Naive B cell (primary cell): ENCODE data around the gene BHLHA15. TPM values are rescaled to one million over a fixed set of nuclear protein-coding genes. Genes with fewer than 3 reads are reported as not detected.

Source experiments
- ATAC-seq, 2 donors: fragments of 150-1000 bp; cut with Tn5 transposase; 2 replicates each; pipeline ENCODE4 v1.10.0; 2021; ENCODE audit warnings: low read depth in 2 of 2, mild to moderate bottlenecking in 2 of 2, moderate library complexity in 2 of 2
- DNase-seq: peaks from one replicate; pipeline ENCODE4 v3.0.0; 2022
- H3K27ac Mint-ChIP-seq, 6 donors: one replicate each; pipeline ENCODE4 v1.8.0; 2020 to 2022; ENCODE audit warnings: mild to moderate bottlenecking in 6 of 6, mixed read lengths in 6 of 6, moderate library complexity in 5 of 6, inconsistent platforms in 2 of 6
- H3K27me3 Mint-ChIP-seq, 3 donors: one replicate each; pipeline ENCODE4 v1.8.0; 2021 to 2022; ENCODE audit warnings: mixed read lengths in 3 of 3, mild to moderate bottlenecking in 1 of 3
- H3K36me3 Mint-ChIP-seq, 2 donors: one replicate each; pipeline ENCODE4 v1.8.0; 2020 to 2022; ENCODE audit warnings: mixed read lengths in 2 of 2, inconsistent platforms in 1 of 2, mild to moderate bottlenecking in 1 of 2
- H3K4me1 Mint-ChIP-seq, 3 donors: one replicate each; pipeline ENCODE4 v1.8.0; 2020 to 2022; ENCODE audit warnings: mixed read lengths in 3 of 3, inconsistent platforms in 1 of 3, mild to moderate bottlenecking in 1 of 3, moderate library complexity in 1 of 3
- H3K4me3 Mint-ChIP-seq, 8 donors: one replicate each; pipeline ENCODE4 v1.8.0; 2020 to 2022; ENCODE audit warnings: mild to moderate bottlenecking in 8 of 8, mixed read lengths in 8 of 8, moderate library complexity in 8 of 8, inconsistent platforms in 2 of 8
- H3K9me3 Mint-ChIP-seq, 7 donors: one replicate each; pipeline ENCODE4 v1.8.0; 2020 to 2022; ENCODE audit warnings: mixed read lengths in 7 of 7, mild to moderate bottlenecking in 5 of 7, inconsistent platforms in 2 of 7, moderate library complexity in 1 of 7
- polyA plus RNA-seq, 6 donors: library from polyadenylated mRNA; unstranded; fragments of 300-500 nt; fragmentation: Illumina TruSeq; gene quantifications; one replicate each; pipeline ENCODE4 v1.2.3, GENCODE V29; 2021; ENCODE audit warnings: low read depth in 6 of 6

BHLHA15 gene
- polyA plus RNA-seq, 6 donors from 2014 or later, result 0.61 to 3.9 (median 1.7) TPM; not detected in 2

GRCh38 chr7:98251601-98252424, 40.6 kb downstream of the BHLHA15 start, which contains the start of gene TECPR1:
Gene TECPR1 (minus strand): TSS chr7:98252232. CDS start chr7:98246146, 6,086 bp downstream.
- Mint-ChIP-seq H3K4me1 (peaks cover 23 to 47% (median 40%) of the 10 kb centered on the region in 3 donors), H3K27ac (peak within 1 kb of the TSS; percentile 88 to 97 (median 96)), H3K9me3 (no peaks in the 10 kb centered on the region), H3K4me3 (peak within 1 kb of the TSS; percentile 91 to 98 (median 96)), H3K36me3 (peaks cover 0 to 5% of the 10 kb centered on the region in 2 donors), H3K27me3 (no peaks in the 10 kb centered on the region)
- DNase-seq (peak; percentile 91), ATAC-seq (peak; percentile 86 to 89)

- H3K36me3 Mint-ChIP-seq, result peaks cover 0 to 6% of the 10 kb centered on the region in 2 donors
- H3K27ac Mint-ChIP-seq, result peak overlapping the region; percentile 88 to 97 (median 96)
- peak overlapping the region; percentile 91 to 98 (median 96) for H3K4me3 Mint-ChIP-seq
- peaks cover 23 to 44% (median 42%) of the 10 kb centered on the region in 3 donors for H3K4me1 Mint-ChIP-seq
- no peaks in the 10 kb centered on the region for H3K9me3 Mint-ChIP-seq
- DNase-seq (no peak), ATAC-seq (peak; percentile 19 to 35)
- no peaks in the 10 kb centered on the region for H3K27me3 Mint-ChIP-seq
Observed at GRCh38 chr7:98252425-98253054, 41.3 kb downstream of the BHLHA15 start.

DNA sequence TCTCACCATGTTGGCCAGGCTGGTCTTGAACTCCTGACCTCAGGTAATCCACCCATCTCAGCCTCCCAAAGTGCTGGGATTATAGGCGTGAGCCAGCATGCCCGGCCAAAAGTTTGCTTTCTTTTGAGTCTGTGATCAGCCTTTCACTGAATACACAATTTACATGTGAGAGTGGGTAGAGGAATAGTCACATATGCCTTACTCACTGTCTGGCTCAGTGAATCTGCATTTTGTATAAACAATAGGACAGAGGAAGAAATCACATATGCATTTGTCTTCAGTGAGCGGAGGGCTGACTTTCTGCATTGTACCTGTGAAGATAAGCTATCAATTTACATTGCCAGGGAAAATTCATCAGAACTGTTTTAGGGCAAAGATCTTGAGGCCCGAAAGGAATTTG, 43.3 kb downstream of the BHLHA15 start:
- peaks cover 13 to 33% (median 32%) of the 10 kb centered on the region in 3 donors for H3K4me1 Mint-ChIP-seq
- DNase-seq (no peak), ATAC-seq (no peak)
- H3K9me3 Mint-ChIP-seq, result no peaks in the 10 kb centered on the region
- peak overlapping the region in 2 of 6 donors; percentile 15 to 43 for H3K27ac Mint-ChIP-seq
- peak overlapping the region in 1 of 8 donors; percentile 50 for H3K4me3 Mint-ChIP-seq
- H3K27me3 Mint-ChIP-seq, result no peaks in the 10 kb centered on the region
- peaks cover 0 to 6% of the 10 kb centered on the region in 2 donors for H3K36me3 Mint-ChIP-seq

DNA sequence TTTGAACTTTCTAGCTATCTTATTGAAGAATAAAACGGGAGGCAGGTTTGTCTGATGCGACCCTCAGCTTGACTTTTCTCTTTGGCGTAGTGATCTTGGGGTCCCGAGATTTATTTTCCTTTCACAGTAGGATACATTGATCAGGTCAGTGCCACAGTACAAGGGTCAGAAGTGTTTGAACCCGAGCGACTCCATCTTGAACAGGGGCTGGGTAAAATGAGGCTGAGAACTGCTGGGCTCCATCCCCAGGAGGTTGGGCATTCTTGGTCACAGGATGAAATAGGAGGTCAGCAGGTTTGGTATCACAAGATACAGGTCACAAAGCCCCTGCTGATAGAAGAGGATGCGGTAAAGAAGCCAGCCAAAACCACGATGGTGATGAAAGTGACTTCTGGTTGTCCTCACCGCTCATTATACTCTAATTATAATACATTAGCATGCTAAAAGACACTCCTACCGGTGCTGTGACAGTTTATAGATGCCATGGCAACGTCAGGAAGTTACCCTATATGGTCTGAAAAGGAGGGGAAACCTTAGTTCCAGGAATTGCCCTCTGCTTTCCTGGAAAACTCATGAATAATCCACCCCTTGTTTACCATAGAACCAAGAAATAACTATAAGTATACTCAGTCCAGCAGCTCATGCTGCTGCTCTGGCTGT, 43.8 kb downstream of the BHLHA15 start:
- Mint-ChIP-seq H3K27me3 (no peaks in the 10 kb centered on the region), H3K4me3 (peak overlapping the region in 3 of 8 donors; percentile 26 to 76 (median 30)), H3K9me3 (no peaks in the 10 kb centered on the region), H3K36me3 (peaks cover 0 to 6% of the 10 kb centered on the region in 2 donors), H3K27ac (peak overlapping the region in 3 of 6 donors; percentile 15 to 43 (median 18)), H3K4me1 (peaks cover 13 to 28% (median 27%) of the 10 kb centered on the region in 3 donors)
- no peak for ATAC-seq
- no peak for DNase-seq

DNA sequence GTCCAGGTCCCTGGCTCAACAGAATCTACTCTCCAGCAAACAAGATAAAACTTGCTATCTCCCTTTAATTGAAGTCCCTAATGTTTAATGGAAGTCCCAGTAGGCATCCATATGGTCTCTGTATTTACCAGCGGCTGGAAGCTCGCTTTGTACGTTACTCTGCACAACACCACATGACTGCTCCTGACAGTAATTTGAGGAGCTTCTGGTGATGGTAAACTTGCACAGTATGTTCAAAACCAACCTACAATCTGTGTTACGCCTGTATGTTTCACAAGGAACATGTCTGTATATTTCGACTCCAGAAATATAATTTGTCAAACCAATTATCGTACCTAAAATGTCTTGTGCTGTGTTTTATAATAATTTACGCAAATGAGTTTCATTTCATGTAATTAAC, 45.2 kb downstream of the BHLHA15 start:
- H3K36me3 Mint-ChIP-seq, result peaks cover 0 to 6% of the 10 kb centered on the region in 2 donors
- ATAC-seq (no peak), DNase-seq (no peak)
- H3K27ac Mint-ChIP-seq, result no peak overlapping the region
- H3K4me1 Mint-ChIP-seq, result peaks cover 4 to 16% (median 15%) of the 10 kb centered on the region in 3 donors
- H3K9me3 Mint-ChIP-seq, result peaks cover 0 to 2% (median 0%) of the 10 kb centered on the region in 7 donors
- no peaks in the 10 kb centered on the region for H3K27me3 Mint-ChIP-seq
- H3K4me3 Mint-ChIP-seq, result no peak overlapping the region

GRCh38 chr7:98257701-98258100, 46.5 kb downstream of the BHLHA15 start:
- H3K4me1 Mint-ChIP-seq, result peaks cover 0 to 9% (median 7%) of the 10 kb centered on the region in 3 donors
- no peak overlapping the region for H3K4me3 Mint-ChIP-seq
- ATAC-seq (no peak), DNase-seq (no peak)
- H3K27ac Mint-ChIP-seq, result no peak overlapping the region
- no peaks in the 10 kb centered on the region for H3K27me3 Mint-ChIP-seq
- H3K36me3 Mint-ChIP-seq, result peaks cover 0 to 6% of the 10 kb centered on the region in 2 donors
- peaks cover 0 to 7% (median 1%) of the 10 kb centered on the region in 7 donors for H3K9me3 Mint-ChIP-seq

Other genes with a start within 250 kb of the BHLHA15 start
- gene OCM2, start 221.2 kb upstream of the BHLHA15 start, polyA plus RNA-seq, result not detected
- gene LMTK2, start 104.6 kb upstream of the BHLHA15 start, polyA plus RNA-seq, result 1 to 10 TPM; 1.4 to 3.5 (median 2.0) TPM
- gene TECPR1, start 40.8 kb downstream of the BHLHA15 start, polyA plus RNA-seq, result 10 to 100 TPM in 5 of 6 donors, 1 to 10 TPM in 1; 6.5 to 23.8 (median 12.4) TPM
- 10 to 100 TPM; 12.1 to 21.6 (median 17.2) TPM for gene BRI3, start 70.2 kb downstream of the BHLHA15 start, polyA plus RNA-seq
- gene BAIAP2L1, start 189.7 kb downstream of the BHLHA15 start, polyA plus RNA-seq, result 1 to 10 TPM in 4 of 6 donors, under 1 TPM in 2; 0.29 to 2.1 (median 1.6) TPM